ENCODE results near the gene GTF2F1. TPM values are rescaled to one million over a fixed set of nuclear protein-coding genes. Genes with fewer than 3 reads are reported as not detected.
"Not testable (repeated sequence)": the region's sequence is repeated elsewhere in the genome, so short reads cannot be mapped to it uniquely, and the experiment has no call there.

Gene GTF2F1
- total RNA-seq, 1 donor from 2014 or later = 63.2 TPM

- intact Hi-C loops (cut with micrococcal nuclease) = no loop called here
Measured at GRCh38 chr19:6417713-6418561, 25.0 kb upstream of the GTF2F1 start.

- intact Hi-C loops (cut with micrococcal nuclease) = no loop called here
Measured at GRCh38 chr19:6416658-6417405, 23.9 kb upstream of the GTF2F1 start.

GRCh38 chr19:6415591-6416190, 22.7 kb upstream of the GTF2F1 start:
- intact Hi-C loops (cut with micrococcal nuclease) = no loop called here

- intact Hi-C loops (cut with micrococcal nuclease) = no loop called here
Measured at GRCh38 chr19:6414793-6415590, 22.0 kb upstream of the GTF2F1 start.

- intact Hi-C loops (cut with micrococcal nuclease) = no loop called here
Measured at GRCh38 chr19:6413721-6414643, 21.0 kb upstream of the GTF2F1 start.

GRCh38 chr19:6413291-6413690, 20.3 kb upstream of the GTF2F1 start:
- intact Hi-C loops (cut with micrococcal nuclease) = no loop called here

GRCh38 chr19:6412447-6413091, 19.6 kb upstream of the GTF2F1 start:
- intact Hi-C loops (cut with micrococcal nuclease) = no loop called here

- intact Hi-C loops (cut with micrococcal nuclease) = no loop called here
Measured at GRCh38 chr19:6412061-6412446, 19.1 kb upstream of the GTF2F1 start.

- intact Hi-C loops (cut with micrococcal nuclease) = no loop called here
Measured at GRCh38 chr19:6409346-6409745, 16.4 kb upstream of the GTF2F1 start.

- intact Hi-C loops (cut with micrococcal nuclease) = no loop called here
Measured at GRCh38 chr19:6406401-6406800, 13.4 kb upstream of the GTF2F1 start.

GRCh38 chr19:6402837-6403608, 10.1 kb upstream of the GTF2F1 start:
- intact Hi-C loops (cut with micrococcal nuclease) = no loop called here

- intact Hi-C loops (cut with micrococcal nuclease) = no loop called here
Measured at GRCh38 chr19:6402058-6402457, 9.1 kb upstream of the GTF2F1 start.

GRCh38 chr19:6400062-6400944, 7.3 kb upstream of the GTF2F1 start:
- intact Hi-C loops (cut with micrococcal nuclease) = not testable (repeated sequence)

- intact Hi-C loops (cut with micrococcal nuclease) = no loop called here
Measured at GRCh38 chr19:6396305-6396704, 3.3 kb upstream of the GTF2F1 start.

GRCh38 chr19:6394831-6395230, 1.9 kb upstream of the GTF2F1 start:
- intact Hi-C loops (cut with micrococcal nuclease) = no loop called here

GRCh38 chr19:6393983-6394412, 1.0 kb upstream of the GTF2F1 start:
- intact Hi-C loops (cut with micrococcal nuclease) = loop anchor here (1.0 kb wide), 5 partner anchors 21 to 114 kb away; partner anchors contain the start of gene CLPP

GRCh38 chr19:6392221-6393073, 517 bp downstream of the GTF2F1 start:
- intact Hi-C loops (cut with micrococcal nuclease) = loop anchor here (1.0 kb wide), 5 partner anchors 19 to 112 kb away; partner anchors contain the start of gene CLPP

Data from T-helper 2 cell treated with Interferon-gamma antibody and Interleukin-4, amounts not matched to agents 100 ng/mL and 5 ng/mL, for 36 hours (primary cell).